GM12872 (cell line): ENCODE results near the gene ZNF804A.

Source experiments
- TF ChIP-seq, protein P1 (sequence below): IDR thresholded peaks from 3 replicates; pipeline ENCODE4 v1.5.1; 2011; ENCODE audit warnings: low read depth, mild to moderate bottlenecking, low read length, moderate library complexity; ENCODE audit not compliant: insufficient read depth

Gene ZNF804A

DNA sequence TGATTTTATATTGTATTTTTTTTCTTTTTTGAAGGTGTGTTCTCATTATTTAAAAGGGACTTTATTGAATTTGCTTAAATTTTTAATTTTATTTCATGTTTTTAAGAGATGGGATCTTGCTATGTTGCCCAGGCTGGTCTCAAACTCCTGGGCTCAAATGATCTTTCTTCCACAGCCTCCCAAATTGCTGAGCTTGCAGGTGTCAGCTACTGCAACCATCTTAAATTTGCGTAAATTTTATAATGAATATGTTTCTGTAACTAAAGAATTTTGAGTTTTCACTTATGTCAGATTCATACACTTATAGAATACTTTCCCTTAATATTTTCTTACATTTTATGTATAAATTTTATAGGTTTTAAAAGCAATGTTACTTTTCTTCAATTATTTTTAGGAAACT lies 157.8 kb downstream of the ZNF804A start:
- TF ChIP-seq, protein P1, sequence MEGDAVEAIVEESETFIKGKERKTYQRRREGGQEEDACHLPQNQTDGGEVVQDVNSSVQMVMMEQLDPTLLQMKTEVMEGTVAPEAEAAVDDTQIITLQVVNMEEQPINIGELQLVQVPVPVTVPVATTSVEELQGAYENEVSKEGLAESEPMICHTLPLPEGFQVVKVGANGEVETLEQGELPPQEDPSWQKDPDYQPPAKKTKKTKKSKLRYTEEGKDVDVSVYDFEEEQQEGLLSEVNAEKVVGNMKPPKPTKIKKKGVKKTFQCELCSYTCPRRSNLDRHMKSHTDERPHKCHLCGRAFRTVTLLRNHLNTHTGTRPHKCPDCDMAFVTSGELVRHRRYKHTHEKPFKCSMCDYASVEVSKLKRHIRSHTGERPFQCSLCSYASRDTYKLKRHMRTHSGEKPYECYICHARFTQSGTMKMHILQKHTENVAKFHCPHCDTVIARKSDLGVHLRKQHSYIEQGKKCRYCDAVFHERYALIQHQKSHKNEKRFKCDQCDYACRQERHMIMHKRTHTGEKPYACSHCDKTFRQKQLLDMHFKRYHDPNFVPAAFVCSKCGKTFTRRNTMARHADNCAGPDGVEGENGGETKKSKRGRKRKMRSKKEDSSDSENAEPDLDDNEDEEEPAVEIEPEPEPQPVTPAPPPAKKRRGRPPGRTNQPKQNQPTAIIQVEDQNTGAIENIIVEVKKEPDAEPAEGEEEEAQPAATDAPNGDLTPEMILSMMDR = no peak

DNA sequence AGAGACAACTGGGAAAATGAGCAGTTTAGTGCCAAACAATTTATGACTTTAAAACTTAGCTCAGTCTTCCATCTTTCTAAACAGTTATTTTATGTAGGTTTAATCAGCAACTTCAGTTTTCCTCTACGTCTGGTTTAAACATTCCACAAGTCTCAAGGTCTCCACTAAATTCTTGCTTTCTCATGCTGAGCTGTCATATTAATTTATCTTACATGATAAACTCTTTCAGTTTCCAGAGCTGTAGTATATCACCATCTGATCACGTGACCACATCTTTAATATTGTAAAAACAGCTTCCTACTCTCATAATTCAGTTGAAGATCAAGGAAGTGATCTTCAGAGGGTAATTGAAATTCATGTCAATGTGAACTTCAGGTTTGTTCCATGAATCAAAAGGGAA lies 158.6 kb downstream of the ZNF804A start:
- TF ChIP-seq, protein P1 = no peak

DNA sequence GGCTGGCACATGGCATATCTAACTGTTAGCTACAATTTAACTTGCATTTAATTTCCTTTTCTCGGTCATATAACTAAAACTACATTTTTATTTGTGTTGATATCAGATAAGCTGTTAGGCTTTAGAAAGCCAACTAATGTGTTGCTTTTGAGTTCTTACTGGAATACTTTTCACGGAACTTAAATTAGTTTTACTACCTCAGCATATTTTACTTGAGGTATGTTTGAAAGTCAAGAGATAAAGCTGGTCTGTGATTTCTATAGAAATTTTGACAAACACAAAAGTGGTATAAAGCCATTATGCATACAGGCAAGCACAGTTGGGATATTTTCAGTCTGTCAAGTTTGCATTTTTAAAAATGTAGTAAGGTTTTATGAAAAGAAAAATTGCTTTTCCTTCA lies 162.6 kb downstream of the ZNF804A start:
- TF ChIP-seq, protein P1 = no peak

DNA sequence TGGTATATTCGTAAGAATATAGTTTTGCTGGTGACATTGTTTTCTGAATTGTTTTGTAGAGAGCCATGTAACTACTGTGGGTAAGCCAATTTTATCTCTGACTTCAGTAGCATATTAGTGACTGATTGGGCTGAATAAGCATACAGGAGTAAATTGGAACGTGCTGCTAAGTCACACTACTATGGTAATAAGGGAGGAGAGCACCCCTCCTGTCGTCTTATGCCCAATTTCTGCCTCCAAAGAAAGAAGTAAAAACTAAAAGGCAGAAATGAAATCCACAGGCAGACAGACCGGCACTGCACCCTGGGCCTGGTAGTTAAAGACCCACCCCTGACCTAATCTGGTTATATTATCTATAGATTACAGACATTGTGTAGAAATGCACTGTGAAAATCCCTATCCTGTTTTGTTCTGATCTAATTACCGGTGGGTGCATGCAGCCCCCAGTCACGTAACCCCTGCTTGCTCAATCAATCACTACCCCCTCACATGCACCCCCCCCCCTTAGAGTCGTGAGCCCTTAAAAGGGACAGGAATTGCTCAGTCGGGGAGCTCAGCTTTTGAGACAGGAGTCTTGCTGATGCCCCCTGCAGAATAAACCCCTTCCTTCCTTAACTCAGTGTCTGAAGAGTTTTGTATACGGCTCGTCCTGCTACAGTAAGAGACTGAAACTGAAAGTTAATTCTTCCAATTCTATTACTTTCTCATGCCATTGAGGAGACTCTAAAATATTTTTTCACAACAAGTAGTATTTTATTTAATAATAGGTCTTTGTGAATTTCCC lies 167.0 kb downstream of the ZNF804A start:
- TF ChIP-seq, protein P1 = no peak

DNA sequence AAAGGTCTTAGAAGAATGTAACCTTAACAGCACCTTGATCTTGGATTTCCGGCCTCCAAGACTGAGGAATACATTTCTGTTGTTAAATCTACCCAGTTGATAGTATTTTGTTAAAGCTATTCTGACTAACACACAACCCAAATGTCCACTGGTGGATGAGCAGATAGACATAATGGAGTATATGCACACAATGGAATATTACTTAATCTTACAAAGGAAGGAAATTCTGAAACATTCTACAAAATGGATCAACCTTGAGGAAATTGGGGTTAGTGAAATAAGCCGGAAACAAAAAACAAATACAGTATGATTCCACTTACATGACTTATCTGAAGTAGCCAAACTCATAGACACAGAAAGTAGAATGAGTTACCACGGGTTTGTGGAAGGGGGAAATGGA lies 168.7 kb downstream of the ZNF804A start:
- TF ChIP-seq, protein P1 = no peak

DNA sequence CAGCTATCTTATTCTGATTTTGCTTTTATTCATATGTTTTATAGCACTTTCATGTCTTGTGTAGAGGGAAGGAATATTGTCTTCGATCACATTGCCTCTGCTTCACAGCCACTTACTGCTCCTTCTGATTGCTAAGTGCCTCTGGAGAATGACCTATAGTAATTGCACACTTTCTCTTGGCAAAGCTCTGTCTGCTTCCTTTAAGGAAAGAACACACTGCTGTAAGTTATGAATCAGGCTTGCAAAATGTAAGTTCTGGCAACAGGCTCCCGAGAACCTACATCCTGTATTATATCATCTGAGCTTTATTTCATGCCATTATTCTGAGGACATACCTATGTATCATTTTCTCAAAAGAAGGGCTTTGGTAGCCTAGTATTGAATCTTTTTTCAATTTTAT lies 170.7 kb downstream of the ZNF804A start:
- TF ChIP-seq, protein P1 = no peak

DNA sequence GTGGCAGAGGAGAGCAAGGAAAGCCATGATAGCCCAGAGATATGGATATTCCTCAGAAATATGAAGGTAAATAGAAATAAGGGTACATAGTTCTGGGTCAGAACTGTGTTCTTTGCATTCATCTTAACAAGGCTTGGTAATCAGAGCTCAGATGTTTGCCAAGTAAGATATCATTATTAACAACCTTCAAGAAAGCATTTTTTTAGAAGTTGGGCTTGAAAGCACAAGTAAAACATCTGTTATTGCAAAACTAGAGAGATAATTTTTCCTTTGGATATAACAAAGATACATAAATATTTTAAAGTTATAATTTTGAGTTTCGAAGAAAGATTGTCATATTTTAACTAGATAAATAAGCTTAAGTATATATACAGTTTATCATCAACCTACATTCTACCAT lies 171.4 kb downstream of the ZNF804A start:
- TF ChIP-seq, protein P1 = no peak
